DND-41 (cell line): ENCODE measurements around the gene TBC1D5.

Source experiments
- ATAC-seq: fragments of 200-7000 bp; cut with Tn5 transposase; 3 replicates; pipeline ENCODE4 v1.9.1; 2021; ENCODE audit warnings: low read depth; ENCODE audit not compliant: insufficient read depth
- DNase-seq: peaks from one replicate; pipeline ENCODE4 v3.0.0-alpha.2; 2020
- H2AFZ ChIP-seq: 2 replicates; pipeline ENCODE4 v1.6.0; 2012; ENCODE audit warnings: low read depth, low read length
- H3K27ac ChIP-seq: 2 replicates; pipeline ENCODE4 v1.5.1; 2012; ENCODE audit warnings: low read length, inconsistent platforms
- H3K27me3 ChIP-seq: fragments of 200-600 bp; sonication (generic); 2 replicates; pipeline ENCODE4 v1.6.0; 2012; ENCODE audit warnings: low read length, mild to moderate bottlenecking, inconsistent platforms; ENCODE audit not compliant: insufficient read depth, poor library complexity
- H3K36me3 ChIP-seq: 2 replicates; pipeline ENCODE4 v1.5.1; 2012; ENCODE audit warnings: low read length, inconsistent platforms; ENCODE audit not compliant: insufficient read depth
- H3K4me1 ChIP-seq: 2 replicates; pipeline ENCODE4 v1.5.1; 2012; ENCODE audit warnings: mild to moderate bottlenecking, low read length; ENCODE audit not compliant: insufficient read depth
- H3K4me2 ChIP-seq: 2 replicates; pipeline ENCODE4 v1.6.0; 2012; ENCODE audit warnings: mild to moderate bottlenecking, moderate library complexity, low read length, inconsistent platforms; ENCODE audit not compliant: insufficient read depth
- H3K4me3 ChIP-seq, 2 experiments: fragments of 200-600 bp in 1 of 2; shearing (Covaris generic) in 1 of 2; 2 replicates each; pipeline ENCODE4 v1.5.1; 2012 to 2016; ENCODE audit warnings: inconsistent platforms in 2 of 2, low read length in 2 of 2, mild to moderate bottlenecking in 2 of 2, low read depth in 1 of 2, moderate library complexity in 1 of 2
- H3K79me2 ChIP-seq: 2 replicates; pipeline ENCODE4 v1.6.0; 2012; ENCODE audit warnings: low read length, inconsistent platforms; ENCODE audit not compliant: insufficient read depth
- H3K9ac ChIP-seq: 2 replicates; pipeline ENCODE4 v1.6.0; 2012; ENCODE audit warnings: low read depth, mild to moderate bottlenecking, inconsistent platforms, low read length, moderate library complexity
- H3K9me3 ChIP-seq: 2 replicates; pipeline ENCODE4 v1.5.1; 2012; ENCODE audit warnings: low read length, moderate library complexity, mild to moderate bottlenecking, inconsistent platforms; ENCODE audit not compliant: insufficient read depth, severe bottlenecking
- H4K20me1 ChIP-seq: 2 replicates; pipeline ENCODE4 v1.6.0; 2012; ENCODE audit warnings: low read length; ENCODE audit not compliant: insufficient read depth
- EZH2 ChIP-seq: IDR thresholded peaks from 3 replicates; pipeline ENCODE4 v1.6.1; 2012; ENCODE audit warnings: borderline replicate concordance, low read depth, mild to moderate bottlenecking, moderate library complexity, low read length, inconsistent platforms; ENCODE audit not compliant: severe bottlenecking
- TF ChIP-seq, protein P1 (sequence below): IDR thresholded peaks from 2 replicates; pipeline ENCODE4 v1.5.1; 2012; ENCODE audit warnings: borderline replicate concordance, low read length, moderate library complexity, mild to moderate bottlenecking; ENCODE audit not compliant: poor library complexity, severe bottlenecking; ENCODE audit errors: extremely low read depth

TBC1D5 gene

DNA sequence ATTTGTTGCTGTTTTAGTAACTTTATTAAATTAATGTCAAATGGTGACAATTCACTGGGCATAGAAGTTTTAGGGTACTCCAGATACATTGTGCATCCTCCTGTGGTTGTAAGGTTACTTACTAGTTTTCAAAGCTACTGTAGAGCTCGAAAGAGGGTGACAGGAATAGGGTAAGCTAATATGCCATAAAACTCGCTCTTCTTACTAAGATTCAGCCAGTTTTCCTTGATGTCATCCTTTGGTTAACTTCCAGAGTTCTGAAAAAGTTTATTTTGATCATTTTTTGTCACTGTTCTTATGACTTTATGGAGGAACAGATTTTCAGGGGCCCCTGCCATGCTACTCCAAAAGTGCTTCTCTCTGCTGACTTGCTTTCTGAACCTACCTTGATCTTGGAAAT is 522.8 kb downstream of the TBC1D5 start:
- Histone ChIP-seq H3K4me2 (no peak overlapping the region), H2AFZ (no peak overlapping the region), H3K9ac (no peak overlapping the region), H3K27ac (no peak overlapping the region), H3K9me3 (no peaks in the 10 kb centered on the region), H3K79me2 (no peaks in the 10 kb centered on the region), H4K20me1 (no peaks in the 10 kb centered on the region), H3K27me3 (no peaks in the 10 kb centered on the region), H3K36me3 (peaks cover 5% of the 10 kb centered on the region; the same call in 1 of the 2 replicates), H3K4me1 (no peaks in the 10 kb centered on the region), H3K4me3 (no peak overlapping the region)
- no peak for TF ChIP-seq EZH2
- TF ChIP-seq, protein P1, sequence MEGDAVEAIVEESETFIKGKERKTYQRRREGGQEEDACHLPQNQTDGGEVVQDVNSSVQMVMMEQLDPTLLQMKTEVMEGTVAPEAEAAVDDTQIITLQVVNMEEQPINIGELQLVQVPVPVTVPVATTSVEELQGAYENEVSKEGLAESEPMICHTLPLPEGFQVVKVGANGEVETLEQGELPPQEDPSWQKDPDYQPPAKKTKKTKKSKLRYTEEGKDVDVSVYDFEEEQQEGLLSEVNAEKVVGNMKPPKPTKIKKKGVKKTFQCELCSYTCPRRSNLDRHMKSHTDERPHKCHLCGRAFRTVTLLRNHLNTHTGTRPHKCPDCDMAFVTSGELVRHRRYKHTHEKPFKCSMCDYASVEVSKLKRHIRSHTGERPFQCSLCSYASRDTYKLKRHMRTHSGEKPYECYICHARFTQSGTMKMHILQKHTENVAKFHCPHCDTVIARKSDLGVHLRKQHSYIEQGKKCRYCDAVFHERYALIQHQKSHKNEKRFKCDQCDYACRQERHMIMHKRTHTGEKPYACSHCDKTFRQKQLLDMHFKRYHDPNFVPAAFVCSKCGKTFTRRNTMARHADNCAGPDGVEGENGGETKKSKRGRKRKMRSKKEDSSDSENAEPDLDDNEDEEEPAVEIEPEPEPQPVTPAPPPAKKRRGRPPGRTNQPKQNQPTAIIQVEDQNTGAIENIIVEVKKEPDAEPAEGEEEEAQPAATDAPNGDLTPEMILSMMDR: no peak
- no peak for DNase-seq
- ATAC-seq: no peak

GRCh38 chr3:17218587-17218986 is 523.8 kb downstream of the TBC1D5 start:
- H3K9ac ChIP-seq: no peak overlapping the region
- H3K4me3 ChIP-seq: no peak overlapping the region
- H3K4me1 ChIP-seq: no peaks in the 10 kb centered on the region
- no peaks in the 10 kb centered on the region for H3K27me3 ChIP-seq
- H3K79me2 ChIP-seq: no peaks in the 10 kb centered on the region
- no peak overlapping the region for H3K4me2 ChIP-seq
- no peak for DNase-seq
- peaks cover 5% of the 10 kb centered on the region; the same call in 1 of the 2 replicates for H3K36me3 ChIP-seq
- no peaks in the 10 kb centered on the region for H3K9me3 ChIP-seq
- H3K27ac ChIP-seq: no peak overlapping the region
- TF ChIP-seq, protein P1: no peak
- no peak for TF ChIP-seq EZH2
- ATAC-seq: no peak
- H4K20me1 ChIP-seq: no peaks in the 10 kb centered on the region
- no peak overlapping the region for H2AFZ ChIP-seq

- ATAC-seq (no peak), DNase-seq (no peak)
- no peaks in the 10 kb centered on the region for H4K20me1 ChIP-seq
- H3K36me3 ChIP-seq: peaks cover 10% of the 10 kb centered on the region; the same call in 1 of the 2 replicates
- H3K4me2 ChIP-seq: no peak overlapping the region
- no peak overlapping the region for H2AFZ ChIP-seq
- H3K27ac ChIP-seq: no peak overlapping the region
- H3K4me3 ChIP-seq: no peak overlapping the region
- H3K9ac ChIP-seq: no peak overlapping the region
- H3K79me2 ChIP-seq: no peaks in the 10 kb centered on the region
- TF ChIP-seq, protein P1: no peak
- TF ChIP-seq EZH2: no peak
- H3K9me3 ChIP-seq: no peaks in the 10 kb centered on the region
- no peaks in the 10 kb centered on the region for H3K4me1 ChIP-seq
- no peaks in the 10 kb centered on the region for H3K27me3 ChIP-seq
Measured at GRCh38 chr3:17217588-17217987, 524.8 kb downstream of the TBC1D5 start.

- no peak overlapping the region for H2AFZ ChIP-seq
- no peaks in the 10 kb centered on the region for H3K27me3 ChIP-seq
- no peaks in the 10 kb centered on the region for H4K20me1 ChIP-seq
- H3K9me3 ChIP-seq: no peaks in the 10 kb centered on the region
- no peak overlapping the region for H3K9ac ChIP-seq
- peaks cover 17% of the 10 kb centered on the region; the same call in 1 of the 2 replicates for H3K36me3 ChIP-seq
- DNase-seq (no peak), ATAC-seq (no peak)
- no peaks in the 10 kb centered on the region for H3K79me2 ChIP-seq
- H3K27ac ChIP-seq: no peak overlapping the region
- TF ChIP-seq, protein P1: no peak
- TF ChIP-seq EZH2: no peak
- H3K4me3 ChIP-seq: no peak overlapping the region
- no peak overlapping the region for H3K4me2 ChIP-seq
- no peaks in the 10 kb centered on the region for H3K4me1 ChIP-seq
Measured at GRCh38 chr3:17213102-17213501, 529.3 kb downstream of the TBC1D5 start.
